Central memory CD4-positive, alpha-beta T cell (primary cell): Measurements from ENCODE around the gene BRCA1.
"Not testable (repeated sequence)": the region's sequence is repeated elsewhere in the genome, so short reads cannot be mapped to it uniquely, and the experiment has no call there.

Source experiments
- DNase-seq: peaks from one replicate; pipeline ENCODE4 v3.0.0; 2022

The BRCA1 gene

GRCh38 chr17:43068570-43069367, 56.4 kb downstream of the BRCA1 start:
- DNase-seq, result no peak

DNA sequence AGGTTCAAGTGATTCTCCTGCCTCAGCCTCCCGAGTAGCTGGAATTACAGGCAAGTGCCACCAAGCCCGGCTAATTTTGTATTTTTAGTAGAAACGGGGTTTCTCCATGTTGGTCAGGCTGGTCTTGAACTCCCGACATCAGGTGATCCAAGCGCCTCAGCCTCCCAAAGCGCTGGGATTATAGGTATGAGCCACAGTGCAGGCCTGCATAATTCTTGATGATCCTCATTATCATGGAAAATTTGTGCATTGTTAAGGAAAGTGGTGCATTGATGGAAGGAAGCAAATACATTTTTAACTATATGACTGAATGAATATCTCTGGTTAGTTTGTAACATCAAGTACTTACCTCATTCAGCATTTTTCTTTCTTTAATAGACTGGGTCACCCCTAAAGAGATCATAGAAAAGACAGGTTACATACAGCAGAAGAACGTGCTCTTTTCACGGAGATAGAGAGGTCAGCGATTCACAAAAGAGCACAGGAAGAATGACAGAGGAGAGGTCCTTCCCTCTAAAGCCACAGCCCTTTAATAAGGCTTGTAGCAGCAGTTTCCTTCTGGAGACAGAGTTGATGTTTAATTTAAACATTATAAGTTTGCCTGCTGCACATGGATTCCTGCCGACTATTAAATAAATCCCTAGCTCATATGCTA, 62.1 kb downstream of the BRCA1 start:
- DNase-seq, result no peak

GRCh38 chr17:43056051-43056450, 69.1 kb downstream of the BRCA1 start:
- no peak for DNase-seq

DNA sequence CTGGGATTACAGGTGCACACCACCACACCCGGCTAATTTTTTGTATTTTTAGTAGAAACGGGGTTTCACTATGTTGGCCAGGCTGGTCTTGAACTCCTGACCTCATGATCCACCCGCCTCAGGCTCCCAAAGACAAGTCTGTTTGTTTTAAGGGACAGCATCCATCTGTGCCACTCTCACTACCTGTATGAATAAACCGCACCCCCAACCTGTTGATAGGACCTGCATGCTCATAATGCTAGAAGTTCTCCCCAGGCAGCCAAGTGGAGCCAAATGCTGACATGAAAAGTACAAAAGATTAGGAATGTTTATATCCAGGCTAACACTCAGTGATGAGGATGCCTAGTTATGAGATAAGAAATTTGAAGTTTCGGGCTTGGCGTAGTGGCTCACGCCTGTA, 72.2 kb downstream of the BRCA1 start:
- DNase-seq, result not testable (repeated sequence)

- DNase-seq, result no peak
Measured at GRCh38 chr17:43051969-43052368, 73.2 kb downstream of the BRCA1 start.

DNA sequence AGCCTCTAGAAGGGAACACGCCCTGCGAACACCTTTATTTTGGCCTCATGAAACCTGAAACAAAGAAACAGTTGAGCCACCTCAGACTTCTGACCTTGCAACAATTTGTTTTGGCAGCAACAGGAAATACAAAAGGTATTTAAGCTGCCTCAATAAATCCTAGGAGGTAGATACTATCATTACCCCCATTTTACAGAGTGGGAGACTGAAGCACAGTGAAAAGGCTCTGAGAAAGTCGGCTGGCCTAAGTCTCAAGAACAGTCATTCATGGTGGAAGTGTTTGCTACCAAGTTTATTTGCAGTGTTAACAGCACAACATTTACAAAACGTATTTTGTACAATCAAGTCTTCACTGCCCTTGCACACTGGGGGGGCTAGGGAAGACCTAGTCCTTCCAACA, 81.1 kb downstream of the BRCA1 start:
- DNase-seq, result no peak

DNA sequence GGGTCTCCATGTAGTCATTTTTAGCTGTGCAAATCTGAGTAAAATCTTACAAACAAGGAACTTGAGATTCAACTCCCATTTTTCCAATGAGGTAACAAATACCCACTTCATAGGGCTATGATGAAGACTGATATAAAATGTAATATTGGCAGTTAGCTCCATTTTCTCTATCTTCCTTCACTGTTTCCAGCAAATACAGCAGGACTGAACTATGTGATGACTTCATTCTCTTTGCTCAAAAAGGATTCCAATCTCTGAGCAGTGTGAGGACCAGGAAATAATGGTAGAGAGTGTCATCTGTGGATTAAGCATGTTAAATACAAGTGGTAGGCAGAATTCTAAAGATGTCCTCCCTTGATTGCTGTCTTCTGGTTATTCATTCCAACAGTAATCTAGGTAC, 81.9 kb downstream of the BRCA1 start:
- no peak for DNase-seq

DNA sequence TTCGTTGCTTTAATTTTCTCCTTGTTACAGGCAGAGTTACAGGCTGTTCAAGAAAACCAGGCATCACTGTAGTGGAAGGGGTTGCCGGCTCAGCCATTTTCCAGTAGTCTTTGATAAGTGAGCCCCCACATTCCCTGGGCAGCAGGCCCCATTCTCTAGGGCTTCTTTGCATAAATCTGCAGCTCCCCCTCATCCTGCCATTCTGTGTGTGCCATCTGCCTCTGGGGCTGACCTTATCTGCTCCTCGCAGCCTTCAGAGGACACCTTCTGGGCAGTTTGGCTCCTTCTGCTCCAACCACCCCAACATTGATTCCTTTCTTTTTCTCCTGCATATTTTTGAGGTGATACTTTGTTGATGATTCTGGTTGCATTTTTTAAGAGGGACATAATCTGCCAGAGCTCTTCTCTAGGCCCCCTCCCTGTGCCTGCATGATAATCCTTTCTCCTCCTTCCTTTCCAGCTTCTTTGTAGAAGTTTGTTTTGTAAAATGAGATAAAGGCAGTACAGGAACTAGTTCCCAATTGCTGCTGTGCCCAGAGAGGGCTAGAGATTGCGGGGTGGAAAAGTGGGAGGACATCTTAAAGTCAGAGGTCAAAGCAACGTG, 83.0 kb downstream of the BRCA1 start:
- DNase-seq, result no peak

- no peak for DNase-seq
Measured at GRCh38 chr17:43040655-43041054, 84.5 kb downstream of the BRCA1 start.

GRCh38 chr17:43039646-43040045, 85.5 kb downstream of the BRCA1 start:
- DNase-seq, result no peak

DNA sequence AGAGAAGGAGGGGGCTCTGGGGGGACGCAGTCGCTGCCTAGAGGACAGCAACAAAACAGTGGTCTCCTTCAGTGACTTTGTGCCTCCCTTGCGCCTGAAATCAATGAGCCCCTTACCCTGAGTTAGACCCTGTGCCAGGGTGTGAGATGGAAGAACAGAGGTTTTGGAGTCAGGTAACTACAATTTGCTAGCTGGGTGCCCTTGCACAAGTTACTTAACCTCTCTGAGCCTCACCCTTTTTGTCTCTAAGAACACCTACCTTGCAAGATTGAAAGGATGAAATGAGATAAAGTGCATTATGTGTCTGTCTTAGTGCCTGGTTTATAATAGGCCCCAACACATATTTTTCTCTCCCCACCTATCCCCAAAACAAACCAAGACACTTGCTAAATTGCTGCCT, 90.3 kb downstream of the BRCA1 start:
- DNase-seq, result no peak

DNA sequence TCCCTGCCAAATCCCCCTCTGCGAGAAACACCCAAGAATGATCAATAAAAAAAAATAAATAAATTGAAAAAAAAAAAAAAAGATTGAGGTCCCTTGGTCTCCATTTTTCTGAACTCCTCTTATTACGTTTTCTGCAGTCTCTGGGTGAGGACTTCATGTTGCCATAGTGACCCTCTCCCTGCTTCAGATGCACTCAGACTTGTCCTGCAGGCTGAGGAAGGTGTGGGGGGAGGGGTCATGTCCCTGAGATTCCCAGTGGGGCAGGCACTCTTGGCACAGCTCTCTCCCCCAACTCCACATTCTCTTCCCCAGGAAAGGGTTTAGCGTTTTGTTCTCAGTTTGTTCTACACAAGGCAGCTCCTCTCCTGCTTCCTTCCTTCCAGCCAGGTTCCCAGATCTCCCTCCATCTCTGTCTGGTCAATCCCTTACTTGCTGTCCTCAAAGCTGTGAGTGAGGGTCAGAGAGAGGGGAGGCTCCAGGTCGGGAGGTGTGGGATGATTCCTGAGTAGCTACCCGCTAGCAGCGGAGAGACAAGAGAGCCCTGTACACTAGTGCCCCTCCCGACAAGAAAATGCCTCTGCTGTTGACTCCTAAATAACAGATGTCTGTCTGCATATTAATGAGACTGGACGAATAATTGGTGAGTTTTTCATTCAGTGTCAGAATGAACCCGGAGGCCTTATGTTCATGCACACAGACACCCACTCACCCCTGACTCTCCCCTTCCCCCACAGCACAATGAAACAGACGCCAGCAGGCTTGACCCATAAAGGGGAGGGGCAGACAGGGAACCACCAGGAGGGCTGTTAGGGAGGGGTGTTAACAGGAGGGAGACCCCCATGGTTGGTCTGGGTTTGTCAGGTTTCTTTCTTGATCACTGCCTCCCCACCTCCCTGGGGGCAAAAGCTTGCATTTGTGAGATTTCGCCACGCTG, 90.9 kb downstream of the BRCA1 start:
- no peak for DNase-seq

GRCh38 chr17:43031666-43032065, 93.5 kb downstream of the BRCA1 start:
- no peak for DNase-seq

- no peak for DNase-seq
Measured at GRCh38 chr17:43030137-43030767, 94.9 kb downstream of the BRCA1 start.

DNA sequence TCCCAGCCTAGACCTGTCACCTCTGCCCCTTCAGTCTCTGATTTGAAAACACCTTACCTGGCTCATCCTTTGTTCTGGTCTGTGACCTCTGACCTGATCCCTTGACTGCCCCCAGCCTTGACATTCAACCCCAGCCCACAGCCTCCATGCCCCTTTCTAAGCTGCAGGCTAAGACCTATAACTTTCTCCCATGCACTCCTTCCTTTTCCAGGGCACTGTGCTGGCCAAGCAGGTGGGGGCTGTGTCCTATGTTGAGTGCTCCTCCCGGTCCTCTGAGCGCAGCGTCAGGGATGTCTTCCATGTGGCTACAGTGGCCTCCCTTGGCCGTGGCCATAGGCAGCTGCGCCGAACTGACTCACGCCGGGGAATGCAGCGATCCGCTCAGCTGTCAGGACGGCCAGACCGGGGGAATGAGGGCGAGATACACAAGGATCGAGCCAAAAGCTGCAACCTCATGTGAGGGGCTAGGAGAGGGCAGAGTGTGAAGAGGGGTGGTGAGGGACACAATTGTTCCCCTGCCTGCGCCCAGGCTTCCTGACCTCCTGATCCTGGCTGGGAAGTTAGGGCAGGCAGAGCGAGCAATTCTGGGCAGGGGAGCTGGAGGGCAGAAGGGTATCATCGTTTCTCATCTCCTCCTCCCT, 96.8 kb downstream of the BRCA1 start:
- no peak for DNase-seq

DNA sequence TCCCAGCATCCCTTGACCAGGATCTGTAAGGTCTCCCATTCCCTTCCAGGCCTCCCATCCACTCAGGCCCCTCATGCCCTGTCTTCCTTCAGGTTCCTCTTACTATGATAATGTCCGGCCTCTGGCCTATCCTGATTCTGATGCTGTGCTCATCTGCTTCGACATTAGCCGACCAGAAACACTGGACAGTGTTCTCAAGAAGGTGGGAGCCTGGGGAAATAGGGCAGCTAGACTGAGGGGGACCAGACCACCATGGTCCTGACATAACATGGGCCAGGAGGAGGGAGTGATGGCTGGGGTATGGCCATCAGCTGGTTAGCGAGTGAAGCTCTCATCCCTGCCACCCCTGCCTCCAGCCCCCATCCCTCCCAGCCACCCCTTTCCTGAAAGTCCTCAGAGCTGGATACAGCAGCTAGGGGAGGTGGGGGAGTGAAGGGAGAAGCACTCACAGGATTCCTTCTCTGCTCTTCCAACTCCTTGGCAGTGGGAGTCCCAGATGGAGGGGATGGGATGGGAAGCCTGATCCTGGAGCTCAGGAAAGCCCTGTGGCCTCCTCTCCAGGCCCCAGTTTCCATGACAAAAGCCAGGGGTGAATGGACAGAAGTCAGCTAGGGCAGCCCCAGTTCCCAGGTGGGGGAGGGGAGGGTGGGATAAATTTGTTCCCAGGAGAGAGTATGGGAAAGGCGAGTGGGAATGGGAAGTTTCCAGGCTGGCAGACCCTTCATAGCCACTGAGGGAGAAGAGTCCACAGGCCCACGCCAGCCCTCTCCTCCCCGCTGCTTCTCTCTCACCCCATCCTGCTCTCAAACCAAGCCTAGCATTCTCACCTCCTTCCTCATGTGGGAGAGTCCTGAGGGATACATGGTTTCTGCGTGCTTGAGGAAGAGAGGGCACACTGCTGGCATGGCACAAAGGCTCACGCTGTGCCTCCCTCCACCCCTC, 97.8 kb downstream of the BRCA1 start:
- DNase-seq, result no peak

- DNase-seq, result no peak
Measured at GRCh38 chr17:43026595-43026994, 98.6 kb downstream of the BRCA1 start.

DNA sequence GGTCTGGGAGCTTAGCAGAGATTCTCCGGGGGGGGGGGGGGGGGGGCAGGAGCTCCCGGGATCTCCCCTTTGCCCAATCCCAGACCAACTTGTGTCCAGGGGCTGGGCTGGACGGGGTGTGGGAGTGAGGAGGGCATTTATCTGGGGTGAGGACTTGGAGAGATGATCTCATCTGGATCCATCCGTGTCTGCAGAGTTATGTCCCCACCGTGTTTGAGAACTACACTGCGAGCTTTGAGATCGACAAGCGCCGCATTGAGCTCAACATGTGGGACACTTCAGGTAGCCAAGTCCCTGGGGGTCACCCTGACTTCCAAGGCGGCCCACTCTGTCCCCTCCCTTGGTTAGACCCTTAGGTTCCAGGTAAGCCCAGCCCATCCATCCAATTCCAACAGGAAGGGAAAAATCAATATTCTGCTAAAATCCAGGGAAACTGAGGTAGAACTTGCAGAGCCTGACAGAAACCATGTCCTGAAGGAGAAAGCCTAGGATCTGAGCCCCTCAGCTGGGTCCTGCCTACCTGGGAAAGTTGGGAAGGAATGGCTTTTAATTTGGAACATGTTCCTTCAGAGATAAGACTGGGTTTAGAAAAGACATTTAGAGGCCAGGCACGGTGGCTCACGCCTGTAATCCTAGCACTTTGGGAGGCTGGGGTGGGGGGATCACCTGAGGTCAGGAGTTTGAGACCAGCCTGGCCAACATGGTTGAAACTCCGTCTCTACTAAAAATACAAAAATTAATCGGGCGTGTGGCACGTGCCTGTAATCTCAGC, 99.2 kb downstream of the BRCA1 start:
- no peak for DNase-seq

GRCh38 chr17:43025290-43025657, 99.9 kb downstream of the BRCA1 start:
- DNase-seq, result no peak
